ENCODE data around the gene ODC1. TPM values are rescaled to one million over a fixed set of nuclear protein-coding genes. Genes with fewer than 3 reads are reported as not detected.

The ODC1 gene
- total RNA-seq, 1 donor from 2014 or later, result 715 TPM

DNA sequence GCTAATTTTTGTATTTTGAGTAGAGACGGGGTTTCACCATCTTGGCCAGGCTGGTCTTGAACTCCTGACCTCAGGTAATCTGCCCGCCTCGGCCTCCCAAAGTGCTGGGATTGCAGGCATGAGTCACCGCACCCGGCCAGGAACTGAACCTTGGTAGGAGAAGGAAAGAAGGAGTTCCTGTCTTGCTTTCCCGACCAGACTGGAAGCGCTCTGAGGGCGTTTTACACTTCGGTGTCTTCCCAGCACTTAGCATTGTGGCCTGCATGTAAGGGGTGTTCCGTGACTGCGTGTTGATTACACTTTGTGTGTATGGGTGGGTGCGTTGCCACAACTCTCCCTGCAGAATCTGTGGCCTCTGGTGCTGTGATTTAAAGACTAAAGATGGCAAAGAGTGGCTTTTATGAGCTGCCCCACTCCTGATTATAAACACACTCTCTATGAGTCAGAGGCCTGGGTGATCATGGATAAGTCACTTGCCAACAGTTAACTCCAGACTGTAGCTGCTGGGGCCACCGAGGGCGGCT is 46.0 kb downstream of the ODC1 start:
- H3K36me3 ChIP-seq (ENCODE audit: control insufficient read depth, insufficient read depth, low read length), result peaks cover 1% of the 10 kb centered on the region
- DNase-seq (ENCODE audit: low read depth) (no peak), FAIRE-seq (no peak)
- TF ChIP-seq, protein P1, sequence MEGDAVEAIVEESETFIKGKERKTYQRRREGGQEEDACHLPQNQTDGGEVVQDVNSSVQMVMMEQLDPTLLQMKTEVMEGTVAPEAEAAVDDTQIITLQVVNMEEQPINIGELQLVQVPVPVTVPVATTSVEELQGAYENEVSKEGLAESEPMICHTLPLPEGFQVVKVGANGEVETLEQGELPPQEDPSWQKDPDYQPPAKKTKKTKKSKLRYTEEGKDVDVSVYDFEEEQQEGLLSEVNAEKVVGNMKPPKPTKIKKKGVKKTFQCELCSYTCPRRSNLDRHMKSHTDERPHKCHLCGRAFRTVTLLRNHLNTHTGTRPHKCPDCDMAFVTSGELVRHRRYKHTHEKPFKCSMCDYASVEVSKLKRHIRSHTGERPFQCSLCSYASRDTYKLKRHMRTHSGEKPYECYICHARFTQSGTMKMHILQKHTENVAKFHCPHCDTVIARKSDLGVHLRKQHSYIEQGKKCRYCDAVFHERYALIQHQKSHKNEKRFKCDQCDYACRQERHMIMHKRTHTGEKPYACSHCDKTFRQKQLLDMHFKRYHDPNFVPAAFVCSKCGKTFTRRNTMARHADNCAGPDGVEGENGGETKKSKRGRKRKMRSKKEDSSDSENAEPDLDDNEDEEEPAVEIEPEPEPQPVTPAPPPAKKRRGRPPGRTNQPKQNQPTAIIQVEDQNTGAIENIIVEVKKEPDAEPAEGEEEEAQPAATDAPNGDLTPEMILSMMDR (IDR thresholded peaks at IDR 0.05; ENCODE audit: insufficient read depth, low read length, severe bottlenecking), result no peak
- no peak overlapping the region for H3K4me3 ChIP-seq (ENCODE audit: low read depth, low read length)
- H3K27me3 ChIP-seq (ENCODE audit: control insufficient read depth, insufficient read depth, low read length), result no peaks in the 10 kb centered on the region

DNA sequence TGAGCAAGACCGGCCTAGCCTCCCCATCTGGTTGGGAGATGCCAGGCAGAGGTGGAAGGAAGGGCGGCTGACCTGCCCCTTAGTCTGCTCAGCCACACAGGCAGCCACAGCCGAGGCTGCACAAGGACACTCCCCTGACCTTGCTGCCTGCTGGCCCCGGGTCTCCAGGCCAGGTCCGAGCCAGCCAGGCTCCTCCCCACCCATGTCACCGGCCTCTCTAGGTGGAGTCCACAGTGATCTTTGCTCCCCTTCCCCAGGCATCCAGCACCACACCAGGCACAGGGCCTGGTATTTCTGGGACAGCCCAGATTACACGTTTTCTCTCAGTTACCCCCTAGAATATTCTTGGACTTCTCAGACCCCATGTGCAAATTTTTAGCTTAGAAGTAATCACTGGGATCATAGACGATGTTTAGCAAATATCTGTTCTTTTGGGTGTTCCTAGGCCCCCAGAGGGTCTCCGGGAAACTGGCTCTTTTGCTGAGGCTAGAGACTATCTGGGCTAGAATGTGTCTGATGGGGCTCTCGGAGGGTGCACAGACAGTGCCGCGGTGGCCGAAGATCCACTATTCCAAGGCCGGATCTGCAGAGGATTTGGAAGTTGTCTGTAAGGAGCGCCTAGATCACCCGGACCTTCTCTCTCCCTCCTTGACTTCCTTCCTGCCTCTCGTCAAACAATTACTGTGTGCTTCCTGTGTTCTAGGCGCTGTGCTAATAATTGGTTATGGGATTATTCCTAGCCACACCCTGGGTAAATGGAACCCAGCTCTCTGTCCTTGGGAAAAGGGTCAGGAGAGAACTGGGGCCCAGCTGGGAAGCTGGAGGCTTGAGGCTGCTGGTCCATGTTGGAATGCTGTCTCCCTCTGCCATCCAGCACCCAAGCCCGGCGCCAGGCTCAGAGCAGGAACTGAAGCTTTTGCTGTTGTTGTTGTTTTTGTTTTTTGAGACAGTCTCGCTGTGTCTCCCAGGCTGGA is 46.9 kb downstream of the ODC1 start:
- TF ChIP-seq, protein P1 (IDR thresholded peaks at IDR 0.05; ENCODE audit: insufficient read depth, low read length, severe bottlenecking), result no peak
- Histone ChIP-seq H3K4me3 (ENCODE audit: low read depth, low read length) (no peak overlapping the region), H3K27me3 (ENCODE audit: control insufficient read depth, insufficient read depth, low read length) (no peaks in the 10 kb centered on the region), H3K36me3 (ENCODE audit: control insufficient read depth, insufficient read depth, low read length) (peaks cover 1% of the 10 kb centered on the region)
- FAIRE-seq (no peak), DNase-seq (ENCODE audit: low read depth) (no peak)

DNA sequence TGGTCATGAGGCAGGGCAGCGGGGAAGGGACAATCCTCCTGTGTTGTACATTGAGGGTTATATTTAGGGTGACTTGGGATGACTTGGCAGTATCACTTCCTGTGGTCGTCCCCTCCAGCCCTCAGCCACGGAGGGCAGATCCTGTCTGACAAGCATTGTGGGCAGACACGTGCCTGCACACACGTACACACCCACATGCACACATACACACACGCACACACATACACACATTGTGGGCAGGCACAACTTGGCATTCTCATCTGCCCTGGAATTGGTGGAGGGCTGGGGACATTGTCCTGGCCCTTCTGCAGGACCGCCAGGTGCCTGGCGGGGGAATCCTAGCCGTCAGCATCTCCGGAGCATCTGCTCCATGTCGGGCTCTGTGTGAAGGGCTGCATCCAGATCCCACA is 47.6 kb downstream of the ODC1 start:
- FAIRE-seq (peak; percentile 43), DNase-seq (ENCODE audit: low read depth) (no peak)

DNA sequence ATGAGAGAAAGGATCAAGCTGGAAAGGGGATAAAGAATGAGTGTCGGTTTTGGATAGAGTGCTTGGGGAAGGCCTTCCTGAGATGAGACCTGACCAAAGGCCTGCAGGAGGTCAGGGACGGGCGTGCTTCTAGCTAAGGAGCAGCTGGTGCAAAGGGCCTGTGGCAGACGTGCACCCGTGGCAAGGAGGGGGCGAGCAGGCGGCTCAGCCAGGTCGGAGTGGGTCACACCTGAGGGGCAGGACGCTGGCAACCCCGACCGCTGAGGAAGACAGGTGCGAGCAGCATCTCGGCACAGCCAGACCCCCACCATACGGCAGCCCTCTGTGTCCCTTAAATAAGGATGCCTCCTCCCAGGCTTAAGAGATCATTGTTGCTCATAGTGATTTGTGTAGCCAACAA is 48.1 kb downstream of the ODC1 start:
- peaks cover 1% of the 10 kb centered on the region for H3K36me3 ChIP-seq (ENCODE audit: control insufficient read depth, insufficient read depth, low read length)
- H3K27me3 ChIP-seq (ENCODE audit: control insufficient read depth, insufficient read depth, low read length), result no peaks in the 10 kb centered on the region
- TF ChIP-seq, protein P1 (IDR thresholded peaks at IDR 0.05; ENCODE audit: insufficient read depth, low read length, severe bottlenecking), result no peak
- no peak for DNase-seq (ENCODE audit: low read depth)
- H3K4me3 ChIP-seq (ENCODE audit: low read depth, low read length), result no peak overlapping the region
- FAIRE-seq, result no peak

More for the DNA sequence above, 47.6 kb downstream of the ODC1 start:
- TF ChIP-seq, protein P1 (IDR thresholded peaks at IDR 0.05; ENCODE audit: insufficient read depth, low read length, severe bottlenecking), result no peak
- Histone ChIP-seq H3K27me3 (ENCODE audit: control insufficient read depth, insufficient read depth, low read length) (no peaks in the 10 kb centered on the region), H3K36me3 (ENCODE audit: control insufficient read depth, insufficient read depth, low read length) (peaks cover 1% of the 10 kb centered on the region), H3K4me3 (ENCODE audit: low read depth, low read length) (no peak overlapping the region)

DNA sequence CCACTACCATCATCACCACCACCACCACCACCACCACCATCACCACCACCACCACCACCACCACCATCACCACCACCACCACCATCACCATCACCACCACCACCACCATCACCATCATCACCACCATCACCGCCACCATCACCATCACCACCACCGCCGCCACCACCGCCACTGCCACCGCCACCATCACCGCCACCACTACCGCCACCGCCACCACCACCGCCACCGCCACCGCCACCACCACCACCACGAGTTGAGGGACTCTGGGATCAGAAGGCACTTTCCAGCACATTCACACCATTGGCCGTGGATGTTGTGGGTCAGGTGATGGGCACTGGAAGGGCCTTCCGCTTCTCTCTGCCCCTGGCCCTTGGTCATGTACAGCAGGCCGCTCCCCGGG is 48.8 kb downstream of the ODC1 start:
- Histone ChIP-seq H3K4me3 (ENCODE audit: low read depth, low read length) (no peak overlapping the region), H3K36me3 (ENCODE audit: control insufficient read depth, insufficient read depth, low read length) (peaks cover 1% of the 10 kb centered on the region), H3K27me3 (ENCODE audit: control insufficient read depth, insufficient read depth, low read length) (no peaks in the 10 kb centered on the region)
- TF ChIP-seq, protein P1 (IDR thresholded peaks at IDR 0.05; ENCODE audit: insufficient read depth, low read length, severe bottlenecking), result no peak
- FAIRE-seq (no peak), DNase-seq (ENCODE audit: low read depth) (no peak)
